Activated naive CD4-positive, alpha-beta T cell (primary cell): ENCODE results near the gene KCNK4.
A peak's percentile ranks its signal among the peaks of the same experiment; 100 is the strongest.

ENCODE experiments used
- DNase-seq, 4 experiments: peaks; one replicate each; lab custom pipeline; 2025; lab: John Stamatoyannopoulos, UW

KCNK4 gene

GRCh38 chr11:64268893-64269539 is 22.1 kb upstream of the KCNK4 start:
- no peak for DNase-seq

- DNase-seq: peak; percentile 92 to 95 (median 94)
Measured at GRCh38 chr11:64269540-64270220, 21.4 kb upstream of the KCNK4 start.

GRCh38 chr11:64275031-64275800 is 15.9 kb upstream of the KCNK4 start:
- DNase-seq: no peak

GRCh38 chr11:64275841-64276240 is 15.3 kb upstream of the KCNK4 start:
- DNase-seq: no peak

DNA sequence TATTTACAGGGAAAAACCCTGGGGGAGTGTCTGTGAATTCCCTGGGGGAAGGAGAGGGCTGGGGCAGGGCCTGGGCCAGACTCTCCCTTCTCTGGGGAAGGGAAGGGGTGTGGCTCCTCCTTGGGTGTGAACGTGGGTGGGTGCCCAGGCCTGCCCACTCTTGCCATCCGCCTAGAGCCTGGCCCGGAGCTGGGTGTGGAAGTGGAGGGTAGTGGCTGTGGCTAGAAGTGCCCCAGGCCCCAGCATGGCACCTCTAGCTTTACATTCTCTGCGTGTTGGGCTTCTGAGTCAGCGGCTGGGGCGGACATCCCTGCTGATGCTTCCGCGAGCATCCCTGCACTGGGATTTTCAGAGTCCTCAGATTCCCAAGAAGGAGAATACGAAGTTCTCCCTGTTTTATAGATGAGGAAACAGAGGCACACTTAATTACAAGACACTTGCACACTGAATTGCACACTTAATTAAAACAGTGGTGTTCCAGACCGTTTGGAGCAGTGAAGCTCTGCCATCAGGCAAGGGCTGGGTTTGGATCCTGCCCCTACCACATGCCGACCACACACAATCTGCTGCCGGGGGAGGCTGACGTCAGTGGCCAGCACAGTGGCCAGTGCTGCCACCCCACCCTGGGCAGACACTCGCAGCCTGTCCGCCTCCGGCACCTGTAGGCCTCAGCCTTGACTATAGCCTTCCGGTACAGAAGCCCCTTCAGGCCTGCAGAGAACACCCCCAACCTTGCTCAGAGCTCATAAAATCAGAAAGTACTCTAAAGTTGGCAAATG is 14.3 kb upstream of the KCNK4 start:
- DNase-seq: no peak

- no peak for DNase-seq
Measured at GRCh38 chr11:64278576-64279190, 12.4 kb upstream of the KCNK4 start.

- no peak for DNase-seq
Measured at GRCh38 chr11:64281957-64282770, 8.9 kb upstream of the KCNK4 start.

DNA sequence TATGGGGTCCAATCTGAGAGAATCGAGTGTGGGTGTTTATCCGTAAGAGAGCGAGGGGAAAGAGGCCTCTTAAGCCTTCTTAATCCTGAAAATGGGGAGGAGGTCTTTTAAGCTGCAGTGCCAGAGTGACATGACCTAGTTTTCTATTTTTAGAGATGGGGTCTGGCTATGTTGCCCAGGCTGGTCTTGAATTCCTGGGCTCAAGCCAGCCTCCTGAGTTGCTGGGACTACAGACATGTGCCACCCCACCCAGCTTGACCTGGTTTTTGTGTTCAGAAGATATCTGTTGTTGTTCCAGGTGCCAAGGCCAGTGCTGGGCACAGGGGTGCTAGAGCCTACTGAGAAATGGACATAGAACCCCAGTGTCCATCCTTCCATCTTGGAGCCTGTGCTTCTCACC is 8.0 kb upstream of the KCNK4 start:
- no peak for DNase-seq

DNA sequence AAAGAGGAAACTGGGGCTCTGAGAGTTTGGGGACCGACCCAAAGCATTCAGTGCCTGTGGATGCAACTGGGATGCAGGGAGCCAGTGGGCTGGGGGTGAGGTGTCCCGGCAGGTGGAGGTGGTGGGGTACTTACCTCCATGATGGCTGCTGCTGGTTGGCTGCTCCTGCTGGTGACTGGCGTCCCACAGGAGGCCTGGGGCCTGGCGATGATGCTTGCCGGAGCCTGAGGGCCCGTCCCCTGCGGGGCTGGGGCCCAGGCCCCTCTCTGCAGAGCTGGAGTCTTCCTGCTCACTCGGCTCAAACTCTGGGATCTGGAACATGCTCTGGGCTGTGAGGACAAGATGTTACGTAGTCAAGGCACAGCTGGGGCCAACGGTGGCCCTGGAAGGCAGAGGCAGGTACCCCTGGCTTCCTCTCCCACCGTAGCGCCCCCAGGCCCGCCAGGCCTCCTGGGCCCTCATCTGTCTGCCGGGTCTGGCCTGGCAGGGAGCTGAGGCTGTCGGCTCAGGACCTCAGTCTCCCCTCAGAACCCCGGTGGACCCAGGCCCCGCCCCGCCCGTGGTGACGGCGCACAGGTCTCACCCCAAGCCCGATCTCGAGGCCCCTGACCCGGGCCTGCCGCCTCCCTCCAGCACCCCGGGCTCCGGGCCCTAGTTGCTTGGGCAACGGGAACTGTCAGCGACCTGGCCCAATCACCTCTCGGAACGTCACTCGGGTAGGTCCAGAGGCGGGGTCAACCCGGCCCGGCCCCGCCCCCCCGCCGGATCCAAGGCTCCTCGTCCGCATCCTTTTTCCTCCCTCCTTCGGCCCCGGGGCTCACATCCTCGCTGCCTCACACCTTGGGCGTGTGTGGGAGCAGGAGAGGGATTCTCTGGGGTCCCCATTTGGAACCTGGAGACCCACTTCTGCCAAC is 6.8 kb upstream of the KCNK4 start, which contains the start of gene BAD:
BAD (minus strand) TSS at position 618 of the 914 bp plus-strand sequence; CDS start at position 321, 297 bp downstream.
- peak; percentile 77 to 91 (median 86) for DNase-seq

DNA sequence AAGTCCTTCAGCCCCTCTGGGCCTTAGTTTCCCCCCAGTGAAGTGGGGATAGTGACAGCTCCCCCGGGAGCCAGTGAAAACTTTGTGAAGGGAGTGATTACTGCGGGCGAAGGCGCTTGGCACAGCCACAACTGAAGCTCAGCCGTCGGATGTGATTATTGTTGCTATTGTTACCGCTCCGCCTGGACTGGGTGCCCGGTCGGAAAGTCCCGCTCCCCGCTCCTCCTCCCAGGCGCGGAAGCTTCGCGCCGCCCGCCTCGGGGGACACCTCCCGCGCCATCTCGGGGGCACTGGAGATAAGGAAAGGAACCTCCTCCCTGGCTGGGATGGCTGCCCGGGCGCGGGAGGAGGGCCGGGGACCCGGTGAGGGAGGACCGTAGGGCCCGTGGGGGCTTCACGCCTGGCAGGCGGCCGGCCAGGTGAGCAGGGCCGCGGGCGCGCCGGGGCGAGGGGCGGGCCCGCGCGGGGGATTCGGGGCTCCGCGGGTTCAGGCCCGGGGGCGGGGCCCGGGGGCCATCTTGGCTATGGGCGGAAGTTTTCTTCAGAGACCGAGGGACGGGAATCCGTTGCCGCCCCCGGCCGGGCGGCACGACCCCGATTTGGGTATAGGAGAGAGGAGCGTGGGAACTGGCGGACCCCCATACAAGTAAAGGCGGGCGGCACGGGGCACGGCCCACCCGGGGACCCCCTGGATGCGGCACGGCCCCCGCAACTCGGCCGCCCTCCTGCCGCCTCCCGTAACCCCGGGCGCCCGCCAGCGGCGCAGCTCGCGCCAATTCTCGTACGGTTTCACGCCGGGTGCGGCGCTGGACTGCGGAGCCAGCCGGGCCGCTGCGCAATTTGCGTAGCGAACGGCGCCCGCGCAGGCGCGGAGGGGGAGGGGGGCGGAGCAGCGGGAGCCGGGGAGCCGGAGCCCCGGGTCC is 5.9 kb upstream of the KCNK4 start, which contains the start of gene GPR137:
GPR137 (plus strand) TSS at position 887 of the 923 bp plus-strand sequence. CDS start 677 bp downstream, outside the sequence.
- DNase-seq: peak; percentile 88 to 94 (median 91)

DNA sequence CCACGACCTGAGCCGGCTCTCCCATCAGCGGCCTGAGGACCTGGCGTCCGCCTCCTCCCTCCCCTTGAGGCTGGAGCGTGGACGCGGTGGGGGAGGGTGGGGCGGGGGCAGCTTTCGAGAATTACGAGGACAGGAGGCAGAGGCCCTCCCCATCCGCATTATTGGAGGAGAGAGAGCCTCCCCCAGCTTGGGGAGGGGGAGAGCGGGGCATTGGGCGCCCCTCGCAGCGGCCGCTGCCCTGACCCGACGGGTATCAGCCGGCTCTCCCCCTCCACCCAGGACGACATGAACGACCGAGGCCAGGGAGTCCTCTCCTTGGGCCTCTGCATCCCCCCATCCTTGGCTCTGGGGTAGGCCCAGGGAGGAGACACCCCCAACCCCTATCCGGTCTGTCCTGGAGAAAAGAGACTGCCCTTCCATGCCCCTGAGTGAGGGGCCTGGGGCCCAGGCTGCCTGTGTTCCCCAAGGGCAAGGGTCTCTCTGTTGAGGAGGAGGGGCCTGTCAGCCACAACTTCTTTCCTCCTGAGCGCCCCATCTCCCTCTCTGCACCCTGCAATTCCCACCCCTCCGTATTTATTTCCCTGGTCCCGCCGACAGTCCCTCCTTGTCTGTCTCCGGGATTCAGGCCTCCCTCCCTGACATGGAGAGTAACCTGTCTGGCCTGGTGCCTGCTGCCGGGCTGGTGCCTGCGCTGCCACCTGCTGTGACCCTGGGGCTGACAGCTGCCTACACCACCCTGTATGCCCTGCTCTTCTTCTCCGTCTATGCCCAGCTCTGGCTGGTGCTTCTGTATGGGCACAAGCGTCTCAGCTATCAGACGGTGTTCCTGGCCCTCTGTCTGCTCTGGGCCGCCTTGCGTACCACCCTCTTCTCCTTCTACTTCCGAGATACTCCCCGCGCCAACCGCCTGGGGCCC is 5.0 kb upstream of the KCNK4 start:
- no peak for DNase-seq

- DNase-seq: no peak
Measured at GRCh38 chr11:64286801-64287159, 4.3 kb upstream of the KCNK4 start.

- DNase-seq: no peak
Measured at GRCh38 chr11:64287676-64288352, 3.3 kb upstream of the KCNK4 start.

- no peak for DNase-seq
Measured at GRCh38 chr11:64288353-64288750, 2.8 kb upstream of the KCNK4 start.

DNA sequence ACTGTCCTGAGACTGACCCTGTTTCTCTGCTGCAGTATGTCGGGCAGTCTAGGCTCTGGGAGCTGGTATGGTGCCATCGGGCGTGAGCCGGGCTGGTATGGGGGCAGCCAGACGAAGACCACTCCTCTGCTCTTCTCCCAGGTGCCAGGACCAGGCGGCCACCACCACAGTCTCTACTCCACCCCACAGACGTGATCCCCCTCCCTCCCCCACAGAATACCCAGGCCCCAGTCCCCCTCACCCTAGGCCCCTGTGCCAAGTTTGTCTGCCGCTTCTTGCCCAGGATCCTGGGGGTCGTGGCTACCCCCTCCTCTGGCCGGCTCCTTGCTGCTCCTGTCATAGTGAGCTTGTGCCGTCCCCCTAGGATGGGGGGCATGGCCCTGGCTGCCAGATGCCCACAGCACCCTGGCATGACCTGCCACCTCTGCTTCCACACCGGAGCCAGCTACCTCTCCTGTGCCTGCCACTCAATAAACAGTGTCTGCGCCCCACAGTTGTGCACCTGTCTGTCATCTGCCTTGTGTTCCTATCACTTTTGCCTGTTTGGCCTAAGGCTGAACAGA is 2.0 kb upstream of the KCNK4 start:
- no peak for DNase-seq
